ENCODE measurements around the gene COL27A1.
"Not testable (repeated sequence)": the region's sequence is repeated elsewhere in the genome, so short reads cannot be mapped to it uniquely, and the experiment has no call there.

COL27A1 gene

GRCh38 chr9:114328357-114328820, 173.1 kb downstream of the COL27A1 start:
- H3K4me3 Mint-ChIP-seq; DNase-seq; H3K9me3 Mint-ChIP-seq; H3K27ac Mint-ChIP-seq; H3K27me3 Mint-ChIP-seq; H3K36me3 Mint-ChIP-seq (ENCODE audit: low read depth): not testable (repeated sequence)
- peaks cover 15% of the 10 kb centered on the region for H3K4me1 Mint-ChIP-seq (ENCODE audit: low read depth)

GRCh38 chr9:114328937-114329624, 173.7 kb downstream of the COL27A1 start:
- not testable (repeated sequence) for H3K4me3 Mint-ChIP-seq; H3K36me3 Mint-ChIP-seq (ENCODE audit: low read depth); H3K27ac Mint-ChIP-seq; H3K27me3 Mint-ChIP-seq; H3K9me3 Mint-ChIP-seq; DNase-seq
- peaks cover 15% of the 10 kb centered on the region for H3K4me1 Mint-ChIP-seq (ENCODE audit: low read depth)

GRCh38 chr9:114329625-114330022, 174.3 kb downstream of the COL27A1 start, which contains the start of gene ORM2:
ORM2 (plus strand) TSS chr9:114329869; CDS start chr9:114329905, 36 bp downstream.
- H3K36me3 Mint-ChIP-seq (ENCODE audit: low read depth); H3K27me3 Mint-ChIP-seq: not testable (repeated sequence)
- peak within 1 kb of the TSS; percentile 60 for H3K27ac Mint-ChIP-seq

GRCh38 chr9:114330636-114331035, 175.3 kb downstream of the COL27A1 start:
- Mint-ChIP-seq H3K9me3 (peaks cover 2% of the 10 kb centered on the region), H3K4me3 (no peak overlapping the region), H3K36me3 (ENCODE audit: low read depth) (peaks cover 13% of the 10 kb centered on the region), H3K27me3 (no peaks in the 10 kb centered on the region), H3K4me1 (ENCODE audit: low read depth) (peaks cover 16% of the 10 kb centered on the region), H3K27ac (peak overlapping the region; percentile 60)
- no peak for DNase-seq

More at GRCh38 chr9:114329625-114330022, 174.3 kb downstream of the COL27A1 start, which contains the start of gene ORM2:
- not testable (repeated sequence) for H3K4me3 Mint-ChIP-seq, DNase-seq, H3K9me3 Mint-ChIP-seq
- peaks cover 15% of the 10 kb centered on the region for H3K4me1 Mint-ChIP-seq (ENCODE audit: low read depth)

GRCh38 chr9:114331229-114332195, 176.2 kb downstream of the COL27A1 start:
- not testable (repeated sequence) for H3K4me3 Mint-ChIP-seq, DNase-seq, H3K9me3 Mint-ChIP-seq, H3K27me3 Mint-ChIP-seq
- Mint-ChIP-seq H3K4me1 (ENCODE audit: low read depth) (peaks cover 16% of the 10 kb centered on the region), H3K36me3 (ENCODE audit: low read depth) (peaks cover 21% of the 10 kb centered on the region), H3K27ac (peak overlapping the region; percentile 9)

DNA sequence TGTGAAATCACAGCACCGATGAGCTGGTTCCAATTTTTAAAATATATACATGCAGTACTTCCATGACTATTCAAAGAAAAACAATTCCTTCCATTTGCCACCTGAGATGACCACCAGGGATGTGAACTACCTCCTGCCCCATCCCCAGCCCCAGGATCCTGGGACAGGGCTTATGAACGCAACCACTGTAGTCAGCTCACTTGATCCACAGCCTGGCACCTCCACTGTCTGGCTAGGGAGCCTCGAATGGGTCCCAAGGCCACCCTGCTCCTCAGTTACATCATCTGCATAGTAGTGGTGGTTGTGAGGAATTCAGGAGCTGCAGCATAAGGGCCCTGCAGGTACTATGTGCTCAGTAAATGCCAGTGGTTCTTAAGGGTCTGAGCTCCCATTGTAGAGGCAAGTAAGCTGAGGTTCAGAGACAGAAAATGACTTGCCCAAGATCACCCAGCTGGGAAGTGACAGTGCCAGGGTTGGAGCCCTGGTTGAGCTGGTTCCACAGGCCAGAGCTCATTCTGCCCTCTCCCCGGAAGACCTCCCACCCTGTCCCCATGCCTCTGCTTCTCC, 177.2 kb downstream of the COL27A1 start:
- H3K4me3 Mint-ChIP-seq, DNase-seq, H3K9me3 Mint-ChIP-seq, H3K27me3 Mint-ChIP-seq: not testable (repeated sequence)
- H3K4me1 Mint-ChIP-seq (ENCODE audit: low read depth), result peaks cover 16% of the 10 kb centered on the region
- peaks cover 32% of the 10 kb centered on the region for H3K36me3 Mint-ChIP-seq (ENCODE audit: low read depth)
- H3K27ac Mint-ChIP-seq, result peak overlapping the region; percentile 80

DNA sequence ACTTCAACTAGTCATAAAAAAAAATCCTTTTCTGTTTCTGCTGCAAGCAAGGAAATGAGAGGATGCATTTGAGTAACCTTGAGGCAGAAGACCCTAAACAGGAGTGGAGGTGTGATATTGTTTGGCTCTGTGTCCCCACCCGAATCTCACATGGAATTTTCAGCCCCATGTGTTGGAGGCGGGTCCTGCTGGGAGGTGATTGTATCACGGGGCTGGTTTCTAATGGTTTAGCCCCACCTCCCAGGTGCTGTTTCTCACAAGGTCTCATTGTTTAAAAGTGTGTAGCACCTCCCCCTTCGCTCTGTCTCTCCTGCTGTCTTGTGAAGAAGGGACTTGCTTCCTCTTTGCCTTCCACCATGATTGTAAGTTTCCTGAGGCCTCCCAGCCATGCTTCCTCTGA, 178.4 kb downstream of the COL27A1 start:
- peaks cover 43% of the 10 kb centered on the region for H3K36me3 Mint-ChIP-seq (ENCODE audit: low read depth)
- H3K4me3 Mint-ChIP-seq, H3K27me3 Mint-ChIP-seq, H3K27ac Mint-ChIP-seq, DNase-seq, H3K9me3 Mint-ChIP-seq: not testable (repeated sequence)
- peaks cover 18% of the 10 kb centered on the region for H3K4me1 Mint-ChIP-seq (ENCODE audit: low read depth)

- peaks cover 23% of the 10 kb centered on the region for H3K4me1 Mint-ChIP-seq (ENCODE audit: low read depth)
- H3K27me3 Mint-ChIP-seq, result no peaks in the 10 kb centered on the region
- no peak for DNase-seq
- peaks cover 51% of the 10 kb centered on the region for H3K36me3 Mint-ChIP-seq (ENCODE audit: low read depth)
- peaks cover 2% of the 10 kb centered on the region for H3K9me3 Mint-ChIP-seq
- no peak overlapping the region for H3K4me3 Mint-ChIP-seq
- peak overlapping the region; percentile 78 for H3K27ac Mint-ChIP-seq
Measured at GRCh38 chr9:114334490-114334889, 179.2 kb downstream of the COL27A1 start.

GRCh38 chr9:114335745-114336144, 180.4 kb downstream of the COL27A1 start:
- Mint-ChIP-seq H3K9me3 (peaks cover 2% of the 10 kb centered on the region), H3K27me3 (no peaks in the 10 kb centered on the region), H3K4me3 (no peak overlapping the region), H3K36me3 (ENCODE audit: low read depth) (peaks cover 64% of the 10 kb centered on the region), H3K4me1 (ENCODE audit: low read depth) (peaks cover 27% of the 10 kb centered on the region), H3K27ac (peak overlapping the region; percentile 67)
- DNase-seq, result no peak

DNA sequence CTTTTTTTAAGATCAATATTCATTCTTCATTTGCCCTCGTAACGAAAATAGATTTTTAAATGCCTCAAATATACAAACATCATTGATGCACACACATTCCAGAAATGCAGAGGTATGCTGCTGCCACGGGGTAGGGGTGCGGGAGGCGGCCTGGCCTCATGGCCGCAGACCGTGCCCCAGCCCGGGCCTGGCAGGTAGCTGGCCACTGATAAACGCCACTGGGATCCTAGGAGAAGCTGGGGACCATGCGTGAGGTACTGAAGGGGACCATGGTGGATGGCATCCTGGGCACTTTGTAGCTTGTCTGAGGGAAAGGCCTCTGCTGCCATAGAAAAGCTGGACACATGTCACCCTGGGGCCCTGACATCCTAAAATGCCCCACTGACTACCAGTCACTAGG, 180.8 kb downstream of the COL27A1 start:
- peak overlapping the region; percentile 79 for H3K27ac Mint-ChIP-seq
- peaks cover 24% of the 10 kb centered on the region for H3K4me1 Mint-ChIP-seq (ENCODE audit: low read depth)
- peaks cover 68% of the 10 kb centered on the region for H3K36me3 Mint-ChIP-seq (ENCODE audit: low read depth)
- H3K9me3 Mint-ChIP-seq, result peaks cover 2% of the 10 kb centered on the region
- DNase-seq, result no peak
- H3K4me3 Mint-ChIP-seq, result no peak overlapping the region
- no peaks in the 10 kb centered on the region for H3K27me3 Mint-ChIP-seq

DNA sequence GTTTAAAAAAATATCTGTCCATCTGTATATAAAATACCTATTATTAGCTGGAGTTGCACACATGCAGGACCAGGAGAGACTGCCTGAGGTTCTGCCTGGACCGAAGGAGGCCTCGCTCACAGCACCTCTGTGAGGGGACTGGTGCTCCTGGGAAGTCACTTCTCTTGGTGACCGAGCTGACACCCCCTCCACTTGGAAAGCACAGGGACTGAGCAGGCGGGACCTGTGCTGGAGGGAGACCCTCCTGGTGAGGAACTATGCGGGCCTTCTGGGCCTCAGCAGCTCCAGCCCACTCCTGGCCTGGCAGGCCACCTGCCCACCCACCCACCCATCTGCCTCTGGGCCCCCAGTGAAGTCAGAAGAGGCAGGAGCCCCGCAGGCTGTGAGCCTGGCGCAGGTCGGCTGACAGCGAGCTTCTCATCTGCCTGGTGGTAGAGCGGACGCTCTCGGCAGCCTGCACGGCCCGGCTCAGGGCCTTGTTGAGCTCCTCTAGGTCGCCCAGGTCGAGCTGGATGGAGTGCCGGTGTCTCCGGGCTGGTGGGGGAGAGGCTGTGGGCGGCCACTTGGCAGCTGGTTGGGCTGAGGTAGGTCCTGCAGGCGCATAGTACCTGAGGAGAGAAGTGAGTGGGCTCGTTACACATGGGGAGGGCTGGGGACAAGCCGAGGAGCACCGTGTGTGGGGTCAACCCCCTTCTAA, 181.5 kb downstream of the COL27A1 start:
- Mint-ChIP-seq H3K27me3 (no peaks in the 10 kb centered on the region), H3K4me1 (ENCODE audit: low read depth) (peaks cover 25% of the 10 kb centered on the region), H3K36me3 (ENCODE audit: low read depth) (peaks cover 75% of the 10 kb centered on the region), H3K4me3 (no peak overlapping the region), H3K9me3 (peaks cover 2% of the 10 kb centered on the region), H3K27ac (peak overlapping the region; percentile 79)
- DNase-seq, result no peak

- Mint-ChIP-seq H3K27ac (peak overlapping the region; percentile 81), H3K36me3 (ENCODE audit: low read depth) (peaks cover 86% of the 10 kb centered on the region)
Measured at GRCh38 chr9:114338187-114338586, 182.8 kb downstream of the COL27A1 start.

GRCh38 chr9:114339130-114339908, 184.0 kb downstream of the COL27A1 start:
- DNase-seq, result peak; percentile 77

More at GRCh38 chr9:114338187-114338586, 182.8 kb downstream of the COL27A1 start:
- no peaks in the 10 kb centered on the region for H3K27me3 Mint-ChIP-seq
- H3K4me3 Mint-ChIP-seq, result no peak overlapping the region
- peaks cover 2% of the 10 kb centered on the region for H3K9me3 Mint-ChIP-seq
- DNase-seq, result no peak
- H3K4me1 Mint-ChIP-seq (ENCODE audit: low read depth), result peaks cover 19% of the 10 kb centered on the region

More at GRCh38 chr9:114339130-114339908, 184.0 kb downstream of the COL27A1 start:
- Mint-ChIP-seq H3K27ac (peak overlapping the region; percentile 81), H3K27me3 (no peaks in the 10 kb centered on the region), H3K4me3 (no peak overlapping the region), H3K36me3 (ENCODE audit: low read depth) (peaks cover 96% of the 10 kb centered on the region), H3K4me1 (ENCODE audit: low read depth) (peaks cover 19% of the 10 kb centered on the region), H3K9me3 (peaks cover 2% of the 10 kb centered on the region)
